Panc1 (cell line): Measurements from ENCODE around the gene PLBD2.

ENCODE experiments used
- CTCF ChIP-seq: fragments of 450-650 bp; IDR thresholded peaks from 2 replicates; pipeline ENCODE4 v1.5.1; 2017; ENCODE audit warnings: mild to moderate bottlenecking
- POLR2AphosphoS5 ChIP-seq: IDR thresholded peaks from 2 replicates; pipeline ENCODE4 v1.6.1; 2012; ENCODE audit warnings: mild to moderate bottlenecking, low read depth, low read length, moderate library complexity
- TCF7L2 ChIP-seq: IDR thresholded peaks from 2 replicates; pipeline ENCODE4 v1.6.1; 2011; ENCODE audit warnings: mild to moderate bottlenecking, low read depth, low read length, inconsistent platforms

GRCh38 chr12:113318046-113318656 is 40.2 kb upstream of the PLBD2 start:
- no peak for TF ChIP-seq CTCF
- no peak for TF ChIP-seq POLR2AphosphoS5
- TF ChIP-seq TCF7L2, result no peak
